HG03135 (cell line): ENCODE measurements around the gene FIGN.

Experiments used
- ATAC-seq: cut with Tn5 transposase; IDR thresholded peaks from one replicate; pipeline ENCODE4 v1.9.1; 2021; ENCODE audit warnings: mild to moderate bottlenecking, moderate library complexity; ENCODE audit not compliant: unreplicated experiment

Gene FIGN, protein sequence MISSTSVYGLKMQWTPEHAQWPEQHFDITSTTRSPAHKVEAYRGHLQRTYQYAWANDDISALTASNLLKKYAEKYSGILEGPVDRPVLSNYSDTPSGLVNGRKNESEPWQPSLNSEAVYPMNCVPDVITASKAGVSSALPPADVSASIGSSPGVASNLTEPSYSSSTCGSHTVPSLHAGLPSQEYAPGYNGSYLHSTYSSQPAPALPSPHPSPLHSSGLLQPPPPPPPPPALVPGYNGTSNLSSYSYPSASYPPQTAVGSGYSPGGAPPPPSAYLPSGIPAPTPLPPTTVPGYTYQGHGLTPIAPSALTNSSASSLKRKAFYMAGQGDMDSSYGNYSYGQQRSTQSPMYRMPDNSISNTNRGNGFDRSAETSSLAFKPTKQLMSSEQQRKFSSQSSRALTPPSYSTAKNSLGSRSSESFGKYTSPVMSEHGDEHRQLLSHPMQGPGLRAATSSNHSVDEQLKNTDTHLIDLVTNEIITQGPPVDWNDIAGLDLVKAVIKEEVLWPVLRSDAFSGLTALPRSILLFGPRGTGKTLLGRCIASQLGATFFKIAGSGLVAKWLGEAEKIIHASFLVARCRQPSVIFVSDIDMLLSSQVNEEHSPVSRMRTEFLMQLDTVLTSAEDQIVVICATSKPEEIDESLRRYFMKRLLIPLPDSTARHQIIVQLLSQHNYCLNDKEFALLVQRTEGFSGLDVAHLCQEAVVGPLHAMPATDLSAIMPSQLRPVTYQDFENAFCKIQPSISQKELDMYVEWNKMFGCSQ

DNA sequence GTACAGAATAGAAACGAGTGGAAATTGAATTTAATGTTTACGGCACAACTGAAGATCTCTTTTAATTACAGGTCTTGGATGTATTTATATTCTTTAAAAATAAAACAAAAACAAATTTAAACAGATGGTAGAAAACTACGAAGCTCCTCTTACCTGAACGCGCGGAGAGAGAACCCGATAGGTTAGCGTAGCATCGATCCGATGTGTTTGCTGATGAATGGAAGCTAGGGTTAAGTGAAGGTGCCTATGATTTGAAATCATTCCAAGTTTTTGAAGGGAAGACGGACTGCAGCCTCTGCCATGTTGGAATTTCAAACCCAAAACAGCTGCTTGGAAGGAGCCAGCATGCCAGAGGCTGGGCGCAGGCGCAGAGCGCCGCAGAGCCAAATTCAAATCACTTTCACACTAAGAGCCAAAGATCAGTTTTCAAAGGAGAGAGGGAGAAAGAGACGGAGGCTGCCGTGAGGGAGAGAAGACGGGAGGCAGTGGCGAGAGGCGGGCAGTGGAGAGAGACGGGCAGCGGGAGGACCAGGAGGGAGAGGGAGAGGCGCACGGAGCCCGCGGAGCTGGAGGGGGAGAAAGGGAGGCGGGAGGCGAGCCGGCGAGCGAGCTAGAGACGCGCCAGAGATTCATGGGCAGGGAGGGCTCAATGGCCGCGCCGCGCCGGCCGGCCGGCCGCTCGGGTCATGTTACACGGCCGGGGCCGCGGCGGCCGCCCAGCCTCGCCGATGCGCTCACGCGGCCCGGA is at the start of gene FIGN:
Gene FIGN, minus strand, starts transcription at position 324 of the 748 bp plus-strand sequence. CDS start 1,081 bp downstream, outside the sequence.
- no peak for ATAC-seq

DNA sequence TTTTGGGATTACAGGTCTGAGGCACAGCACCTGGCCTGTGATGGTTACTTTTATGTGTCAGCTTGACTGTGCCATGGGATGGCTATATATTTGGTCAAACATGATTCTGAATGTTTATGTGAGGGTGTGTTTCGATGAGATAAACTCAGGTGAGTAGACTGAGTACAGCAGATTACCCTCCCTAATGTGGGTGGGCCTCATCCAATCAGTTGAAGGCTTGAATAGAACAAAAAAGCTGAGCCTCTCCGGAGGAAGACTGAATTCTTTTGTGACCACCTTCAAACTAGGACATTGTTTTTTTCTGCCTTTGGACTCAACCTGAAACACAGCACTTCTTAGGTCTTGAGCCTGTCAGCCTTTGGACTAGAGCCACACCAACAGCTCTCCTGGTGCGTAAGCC is 49.4 kb upstream of the FIGN start:
- no peak for ATAC-seq

DNA sequence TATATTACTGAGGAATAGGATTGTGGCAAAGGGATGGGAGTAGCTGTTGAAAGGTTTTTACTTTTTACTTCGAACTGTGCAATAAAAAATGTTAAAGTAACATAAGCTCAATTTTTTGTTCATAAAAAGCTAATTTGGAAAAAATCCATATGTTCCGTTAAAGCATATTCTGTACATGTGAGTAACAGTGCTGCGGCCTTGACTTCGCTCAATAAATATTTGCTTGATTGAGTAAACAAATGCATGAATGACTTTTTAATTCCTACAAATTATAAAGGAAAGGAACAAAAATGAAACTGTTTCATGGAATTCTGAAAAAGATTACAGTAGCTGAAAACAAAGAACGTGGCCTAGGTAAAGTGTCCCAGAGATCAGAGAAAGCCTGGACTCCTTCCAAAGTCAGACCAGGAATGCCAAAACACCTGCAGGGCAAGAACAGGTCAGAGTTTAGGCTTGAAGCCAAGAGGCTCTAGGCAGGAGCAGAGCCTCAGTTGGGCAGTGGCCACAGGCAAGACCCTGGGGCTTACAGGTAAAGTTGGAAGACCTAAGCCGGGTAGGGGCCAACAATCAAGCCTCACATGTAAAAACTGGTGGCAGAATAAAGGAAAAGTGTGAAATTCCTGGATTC is 44.3 kb upstream of the FIGN start:
- no peak for ATAC-seq

DNA sequence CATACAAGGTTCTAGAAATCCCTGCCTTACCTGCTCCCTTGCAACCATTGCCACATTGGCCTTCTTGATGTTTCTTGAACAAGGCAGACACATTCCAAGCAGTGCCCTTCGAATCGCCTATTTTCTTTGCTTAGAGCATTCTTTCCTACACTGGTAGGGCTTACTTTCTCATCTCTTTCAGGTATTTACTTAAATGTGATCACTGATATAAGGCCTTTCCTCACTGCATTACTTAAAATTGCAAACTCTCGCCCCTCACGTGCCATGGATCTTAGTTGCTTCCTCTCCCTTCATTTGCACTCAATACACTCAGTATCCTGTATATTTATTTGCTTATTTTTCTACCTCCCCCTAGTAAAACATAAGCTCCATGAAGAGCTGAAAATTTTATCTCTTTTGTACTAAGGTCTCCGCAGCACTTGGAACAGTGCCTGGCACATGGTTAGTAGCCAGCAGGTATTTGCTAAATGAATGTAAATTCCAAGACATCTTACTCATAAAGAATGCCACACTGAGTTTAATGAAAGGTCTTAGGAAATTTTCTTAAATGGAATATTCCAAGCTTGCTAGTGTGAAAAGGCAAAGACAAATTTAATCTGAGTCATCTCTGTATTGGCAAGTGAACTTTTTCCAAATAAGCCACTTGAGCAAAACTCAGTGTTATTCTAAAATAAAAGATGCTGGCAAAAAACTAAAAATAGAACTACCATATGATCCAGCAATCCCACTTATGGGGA is 42.4 kb upstream of the FIGN start:
- ATAC-seq: no peak

DNA sequence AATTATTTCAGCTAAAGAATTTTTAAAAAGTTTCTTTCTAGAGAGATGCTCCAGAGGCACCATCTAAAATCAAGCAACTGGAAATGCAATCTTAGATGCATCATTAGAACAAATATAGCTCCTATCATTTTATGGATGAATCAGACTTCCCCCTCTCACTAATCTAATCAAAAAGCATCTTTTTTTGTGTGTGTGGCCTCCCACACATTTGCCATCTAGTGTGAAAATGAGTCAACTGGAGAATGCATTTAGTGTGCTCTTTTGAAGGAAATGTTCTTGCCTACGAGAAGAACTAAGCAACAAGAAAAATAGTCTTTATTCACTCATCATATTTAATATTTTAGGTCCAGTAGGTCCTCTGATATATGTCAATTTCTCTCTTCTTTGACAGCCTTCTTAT is 39.5 kb upstream of the FIGN start:
- ATAC-seq: no peak

DNA sequence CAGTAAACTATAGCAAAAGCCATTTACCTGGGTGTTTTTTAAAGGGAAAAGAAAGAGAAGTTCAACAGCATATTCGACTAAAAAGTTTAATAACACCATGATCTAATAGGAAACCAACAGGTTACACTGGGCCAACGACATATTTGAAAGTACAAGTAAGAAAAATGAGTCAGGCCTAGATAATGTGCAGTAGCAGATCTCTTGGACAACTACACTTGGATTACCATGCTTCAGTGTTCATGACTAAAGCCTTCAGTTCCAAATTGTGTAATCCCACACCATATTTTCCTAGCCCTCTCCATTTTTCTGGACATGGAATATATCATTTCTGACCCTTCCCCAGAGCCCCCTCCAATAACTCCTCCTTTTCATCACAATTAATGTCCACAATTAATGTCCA is 39.1 kb upstream of the FIGN start:
- ATAC-seq: no peak

DNA sequence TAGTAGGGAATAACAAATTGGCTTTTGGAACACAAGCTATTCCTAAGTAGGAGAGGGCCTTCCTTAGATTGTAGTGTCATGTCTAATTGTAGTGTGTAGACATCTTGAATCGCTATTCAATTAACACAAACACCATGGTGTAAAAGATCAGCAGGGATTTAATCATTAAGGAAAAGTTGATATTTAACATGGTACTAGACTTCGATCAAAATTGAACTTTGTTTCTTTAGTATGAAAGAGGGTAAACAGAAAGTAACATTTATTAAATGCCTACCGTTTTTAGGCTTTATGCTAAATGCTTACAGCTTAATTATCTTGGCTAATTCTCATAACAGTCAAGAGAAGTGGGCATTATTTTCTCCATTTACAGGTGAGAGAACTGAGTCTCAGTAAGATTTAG is 37.5 kb upstream of the FIGN start:
- ATAC-seq: no peak

DNA sequence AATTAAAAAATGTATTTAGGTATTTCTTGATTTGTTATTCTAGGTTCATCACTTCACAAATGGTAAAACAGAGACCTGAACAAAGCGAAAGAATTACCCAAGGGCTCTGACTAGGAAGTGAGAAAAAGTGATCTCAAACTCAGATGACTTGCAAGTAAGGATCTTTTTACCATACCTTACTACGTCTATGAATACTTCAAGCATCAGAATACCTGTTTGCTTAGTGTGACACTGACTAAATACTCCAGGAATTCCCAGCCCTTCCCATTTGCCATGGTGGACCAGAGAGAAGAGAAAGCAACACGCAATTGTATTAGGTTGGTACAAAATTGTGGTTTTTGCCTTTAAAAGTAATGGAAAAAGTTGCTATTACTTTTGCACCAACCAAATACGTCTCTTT is 35.8 kb upstream of the FIGN start:
- no peak for ATAC-seq

DNA sequence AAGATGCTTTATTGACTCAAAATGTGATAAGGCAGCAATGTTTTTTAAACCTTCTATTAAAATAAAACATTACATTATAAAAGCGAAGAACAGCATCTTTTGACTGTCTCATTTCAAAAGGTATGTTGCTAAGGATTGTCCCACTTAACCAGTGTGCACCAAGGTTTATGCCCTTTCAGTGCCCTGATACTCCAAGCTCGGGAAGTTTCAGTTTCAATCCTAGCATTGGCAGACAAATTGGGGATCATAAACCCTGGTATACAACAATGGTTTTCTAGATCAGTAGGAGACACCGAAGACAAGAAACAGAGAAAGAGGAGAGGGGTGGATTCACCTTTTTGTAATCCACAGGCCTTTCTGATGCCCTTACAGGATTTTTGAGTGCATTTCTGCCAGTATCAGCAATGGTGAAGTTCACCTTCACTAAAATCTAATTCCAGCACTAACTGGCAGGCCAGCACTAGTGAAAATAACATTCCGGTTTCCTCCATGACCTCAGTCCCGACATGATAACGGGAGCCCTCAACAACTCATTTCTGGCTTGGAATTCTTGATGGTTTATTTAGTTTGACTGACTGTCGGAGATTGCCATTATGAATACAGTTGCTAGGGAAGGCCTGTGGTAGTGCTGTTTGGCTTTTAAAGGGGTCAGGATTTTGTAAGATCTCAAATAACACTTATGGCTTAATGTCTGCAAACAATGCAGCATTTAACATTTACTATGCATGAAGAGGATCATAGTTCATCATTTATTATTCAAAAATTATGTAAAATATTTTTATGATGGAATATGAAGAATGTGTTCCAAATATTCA is 33.3 kb upstream of the FIGN start:
- no peak for ATAC-seq

DNA sequence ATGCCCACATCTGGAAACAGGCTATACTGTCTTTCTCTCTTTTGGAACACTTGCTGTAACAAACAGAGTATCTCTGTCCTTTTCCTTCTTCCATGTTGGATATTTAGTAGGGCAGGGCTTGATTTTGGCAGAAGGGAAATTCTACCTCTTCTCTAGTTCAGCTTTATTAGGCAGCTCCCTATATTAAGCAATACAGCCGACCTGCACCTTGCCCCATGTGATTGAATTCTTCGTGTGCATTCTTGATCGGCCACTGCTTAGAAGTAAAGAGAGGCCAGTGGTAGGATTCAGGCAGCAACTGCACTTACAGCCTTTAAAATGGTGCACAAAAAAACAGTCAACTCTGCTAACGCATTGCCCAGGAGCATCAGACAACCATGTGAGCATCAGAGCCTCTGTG is 31.3 kb upstream of the FIGN start:
- no peak for ATAC-seq

DNA sequence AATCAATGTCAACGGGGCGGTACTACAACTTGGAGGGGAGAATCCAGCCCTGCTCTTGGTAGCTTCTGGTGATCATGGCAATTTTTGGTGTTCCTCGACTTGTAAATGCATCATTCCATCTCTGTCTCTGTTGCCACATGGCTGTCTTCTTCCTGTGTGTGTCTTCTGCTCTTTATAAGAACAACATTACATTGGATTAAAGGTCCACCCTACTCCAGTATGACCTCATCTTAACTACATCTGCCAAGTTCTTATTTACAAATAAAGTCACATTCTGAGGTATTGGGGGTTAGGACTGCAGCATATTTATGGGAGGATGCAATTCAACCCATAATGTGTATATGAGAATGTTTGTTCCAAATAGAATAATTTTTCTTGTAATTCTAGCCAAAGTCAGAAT is 28.8 kb upstream of the FIGN start:
- ATAC-seq: no peak

DNA sequence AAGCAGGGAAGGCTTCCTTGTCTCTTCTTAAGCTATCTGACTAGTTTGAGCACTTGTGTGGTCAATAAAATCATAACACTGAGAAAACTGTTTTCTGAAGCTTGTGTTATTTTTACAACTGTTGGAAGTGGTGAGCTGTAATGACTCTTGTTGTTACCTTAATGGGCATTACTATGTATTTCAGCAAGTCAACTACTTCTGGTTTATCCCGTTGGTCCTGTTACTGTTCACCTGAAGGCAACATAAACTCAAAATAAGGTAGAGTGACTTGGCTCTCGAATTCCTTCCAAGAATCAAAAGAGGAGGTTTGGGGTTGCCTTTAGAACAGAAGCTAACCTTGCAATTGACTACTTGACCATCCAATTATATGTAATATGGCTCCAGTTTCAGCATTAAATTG is 23.2 kb upstream of the FIGN start:
- ATAC-seq: no peak

DNA sequence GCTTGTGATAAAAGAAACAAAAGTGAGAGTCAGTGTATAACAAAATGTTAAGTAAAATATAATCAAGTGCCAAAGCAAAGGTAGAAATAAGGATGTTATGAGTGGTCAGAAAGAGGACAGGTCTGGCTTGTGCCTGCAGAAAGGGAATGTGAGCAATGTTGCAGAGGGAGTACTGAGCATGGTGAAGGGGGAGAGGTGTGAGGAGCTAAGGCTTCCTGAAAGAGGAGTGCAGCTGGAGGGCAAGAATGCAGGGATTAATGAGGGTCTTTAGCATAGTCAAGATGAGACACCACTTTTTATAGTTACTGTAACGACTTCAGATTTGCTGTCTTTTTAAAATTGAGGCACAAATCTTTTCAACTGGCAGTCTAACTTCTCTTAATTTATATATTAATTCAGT is 22.0 kb upstream of the FIGN start:
- no peak for ATAC-seq

DNA sequence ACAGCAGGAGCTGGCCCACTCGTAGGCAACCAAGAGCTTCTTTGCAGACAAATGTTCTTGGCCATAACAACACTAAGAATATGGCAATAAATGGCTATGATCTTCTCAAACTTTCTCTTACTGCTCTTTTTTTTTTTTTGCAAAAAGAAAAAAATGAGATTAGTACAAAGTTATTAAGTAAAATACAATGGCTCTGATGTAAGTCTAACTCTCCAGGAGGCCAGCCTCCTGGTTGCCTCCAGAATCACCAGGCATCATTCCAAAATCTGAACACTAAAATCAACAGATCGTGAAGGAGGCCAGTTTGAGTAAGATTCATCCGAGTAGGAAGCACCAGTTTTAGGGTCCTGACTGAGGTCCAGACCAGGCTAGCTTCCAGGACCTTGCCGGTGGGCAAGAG is 20.8 kb upstream of the FIGN start:
- ATAC-seq: no peak

DNA sequence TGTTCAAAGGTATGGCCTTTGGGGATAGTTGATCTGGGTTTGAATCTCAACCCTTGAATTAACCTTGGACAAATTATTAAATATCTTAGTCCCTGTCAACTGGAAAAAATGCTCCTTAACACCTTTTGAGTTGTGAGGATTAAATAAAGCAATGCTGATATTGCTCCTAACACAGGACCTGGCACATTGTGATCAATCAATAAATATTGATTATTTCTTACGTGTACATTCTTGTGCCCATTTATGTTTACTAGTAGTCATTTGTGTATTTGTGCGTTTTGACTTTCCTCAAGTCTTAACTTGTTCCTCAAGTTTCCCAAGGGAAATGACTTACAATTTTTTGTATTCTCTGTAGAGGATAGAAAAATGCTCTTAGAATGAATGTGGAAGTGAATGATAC is 19.6 kb upstream of the FIGN start:
- ATAC-seq: no peak

DNA sequence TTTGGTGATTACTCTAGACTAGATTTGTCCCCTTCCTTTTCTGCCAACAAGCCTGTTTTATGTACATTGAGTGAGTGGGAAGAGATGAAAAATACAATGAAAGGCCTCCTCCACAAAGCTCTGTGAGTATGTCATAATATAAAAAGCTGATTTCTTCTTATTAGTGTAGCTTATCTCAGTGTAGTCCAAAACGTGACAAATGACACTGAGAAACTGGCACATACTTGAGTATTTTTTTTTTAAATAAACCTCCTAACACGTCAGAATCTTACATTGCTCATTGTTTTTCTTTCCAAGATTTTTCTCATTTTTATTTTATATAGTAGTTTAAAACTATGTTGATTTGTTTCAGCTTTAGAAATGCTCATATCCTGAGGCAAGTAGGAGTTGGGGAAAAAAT is 17.9 kb upstream of the FIGN start:
- ATAC-seq: no peak

DNA sequence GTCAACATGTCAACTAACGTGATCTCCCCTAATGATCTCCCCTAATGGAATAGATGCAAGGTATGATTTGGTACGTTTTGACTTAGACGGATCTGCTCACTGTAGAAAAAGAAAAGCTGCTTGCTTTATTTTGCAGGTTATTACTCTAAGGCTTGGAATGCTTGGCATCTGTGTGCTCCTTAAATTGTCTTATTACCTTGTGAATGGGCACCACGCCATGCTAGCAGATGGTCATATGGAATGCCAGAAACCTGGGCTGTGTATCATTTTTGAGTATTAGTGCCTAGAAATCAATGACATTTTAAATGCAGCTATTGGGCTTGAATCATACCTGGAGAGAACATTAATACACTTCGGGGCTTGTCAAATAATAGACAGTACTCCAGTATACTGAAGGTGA is 16.5 kb upstream of the FIGN start:
- ATAC-seq: no peak

DNA sequence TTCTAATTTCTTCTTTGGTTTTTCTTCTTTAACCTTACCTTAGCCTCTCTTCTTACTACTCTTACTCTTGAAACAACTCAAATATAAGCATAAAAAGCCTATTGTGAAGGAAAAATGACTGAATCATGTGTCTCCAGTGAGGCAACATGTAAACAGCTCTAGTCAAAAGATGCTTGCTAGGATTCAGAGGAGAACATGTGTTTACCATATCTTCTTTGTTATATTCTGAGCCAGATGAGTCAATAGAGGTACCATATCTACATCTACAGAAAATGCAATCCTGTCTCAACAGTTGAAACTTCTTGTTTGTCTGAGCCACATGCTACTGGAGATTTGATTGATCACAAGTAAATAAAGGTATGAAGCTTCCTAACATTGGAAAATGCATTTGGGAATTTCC is 15.9 kb upstream of the FIGN start:
- no peak for ATAC-seq

DNA sequence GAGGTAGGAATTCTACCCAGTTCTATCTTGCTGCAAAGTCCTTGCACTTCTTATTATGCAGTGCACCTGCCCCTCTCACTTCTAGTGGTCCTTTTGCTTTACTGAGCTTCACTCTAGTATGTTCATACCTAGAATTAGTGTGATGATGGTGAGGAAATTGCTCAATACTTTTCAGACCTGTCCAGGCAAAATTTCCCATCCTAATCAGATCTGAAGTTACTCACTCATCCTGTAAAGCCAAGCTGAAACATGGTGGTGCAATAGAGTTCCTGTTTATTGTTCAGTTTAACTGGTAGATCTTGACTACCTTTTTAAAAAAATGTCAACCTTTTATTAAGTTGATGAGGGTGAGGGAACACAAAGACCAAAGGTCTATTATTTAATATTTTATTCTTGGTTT is 12.6 kb upstream of the FIGN start:
- no peak for ATAC-seq

DNA sequence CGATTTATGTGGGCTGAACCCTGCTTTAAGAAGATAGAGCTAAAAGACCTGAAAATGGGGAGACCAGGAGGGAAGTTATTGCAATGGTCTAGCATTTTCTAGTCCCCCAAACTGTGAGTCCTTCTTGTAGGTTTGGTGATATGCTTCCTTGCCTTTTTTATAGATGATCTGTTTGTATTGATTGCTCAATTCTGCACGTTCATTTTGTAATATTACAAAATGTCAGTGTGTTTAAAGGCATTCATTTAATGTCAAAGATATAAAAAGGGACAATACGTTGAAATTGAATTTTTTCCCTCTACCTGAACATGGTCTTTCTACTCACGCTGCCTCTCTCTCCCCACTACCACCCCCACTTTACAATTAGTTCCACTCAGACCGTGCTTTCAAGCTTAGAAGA is 5.6 kb upstream of the FIGN start:
- ATAC-seq: no peak
